Ascending aorta (tissue), 2 donors: ENCODE measurements around the gene AGBL5. TPM values are rescaled to one million over a fixed set of nuclear protein-coding genes. Genes with fewer than 3 reads are reported as not detected.
A peak's percentile ranks its signal among the peaks of the same experiment; 100 is the strongest.

Experiments used
- DNase-seq, 2 donors: peaks; one replicate each; pipeline ENCODE4 v3.0.0-alpha.2; 2019; ENCODE audit warnings: low spot score in 2 of 2
- H3K27ac ChIP-seq, 2 donors: fragments of 200-600 bp; sonication (generic); one replicate each; pipeline ENCODE4 v1.5.1; 2016 to 2017; ENCODE audit warnings: mild to moderate bottlenecking in 1 of 2
- H3K27me3 ChIP-seq: fragments of 200-600 bp; sonication (generic); one replicate; pipeline ENCODE4 v1.5.1; 2017
- H3K36me3 ChIP-seq, 2 donors: fragments of 200-600 bp; sonication (generic); one replicate each; pipeline ENCODE4 v1.5.1; 2016
- H3K4me1 ChIP-seq, 2 donors: fragments of 200-600 bp; sonication (generic); one replicate each; pipeline ENCODE4 v1.5.1; 2016 to 2017; ENCODE audit warnings: mild to moderate bottlenecking in 1 of 2
- H3K4me3 ChIP-seq, 2 donors: fragments of 200-600 bp; sonication (generic); one replicate each; pipeline ENCODE4 v1.5.1; 2016 to 2017; ENCODE audit warnings: mild to moderate bottlenecking in 1 of 2
- H3K9me3 ChIP-seq, 2 donors: fragments of 200-600 bp; sonication (generic); one replicate each; pipeline ENCODE4 v1.5.1; 2016
- CTCF ChIP-seq, 3 experiments: fragments of 200-600 bp in 2 of 3; fragments of 450-650 bp in 1 of 3; sonication (generic) in 2 of 3; IDR thresholded peaks; one replicate each; pipeline ENCODE4 v1.5.1; 2016 to 2019; ENCODE audit warnings: antibody characterized with exemption in 3 of 3, mild to moderate bottlenecking in 1 of 3, moderate library complexity in 1 of 3
- intact Hi-C: fragments of 100-400 bp; cut with DNase I; formaldehyde crosslinking; loops from one replicate; pipeline ENCODE4 v1.15.1; 2023
- total RNA-seq: library from RNA; depleted of rRNA; stranded (reverse); fragments of >200 nt; gene quantifications from one replicate; pipeline ENCODE4 v1.1.0, GENCODE V29; 2016

AGBL5 gene
- total RNA-seq, 1 donor from 2014 or later, result 2.1 TPM

DNA sequence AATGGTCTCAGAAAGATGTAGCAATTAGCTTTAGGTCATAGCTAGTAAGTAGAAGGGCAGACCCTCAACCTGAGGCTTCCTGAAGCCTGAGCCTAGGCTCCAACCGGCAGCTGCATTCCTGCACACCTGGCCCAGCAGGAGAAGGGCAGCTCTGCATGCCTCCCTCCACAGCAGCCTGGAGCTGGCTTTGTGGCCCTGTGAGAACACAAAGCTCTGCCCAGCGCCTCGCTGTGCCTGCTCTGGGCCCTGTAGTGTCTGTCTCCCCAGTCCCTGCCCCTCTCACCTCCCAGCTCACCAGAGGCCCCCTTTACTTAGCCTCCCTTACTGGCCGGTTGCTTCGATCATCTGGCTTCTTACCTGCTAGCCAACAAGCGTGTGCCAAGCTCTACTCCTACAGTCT is 12.0 kb upstream of the AGBL5 start:
- DNase-seq, result no peak
- intact Hi-C loops, result no loop called here
- Histone ChIP-seq H3K27me3 (no peaks in the 10 kb centered on the region), H3K9me3 (no peaks in the 10 kb centered on the region), H3K36me3 (peaks cover 59 to 65% of the 10 kb centered on the region in 2 donors), H3K4me3 (no peak overlapping the region), H3K27ac (no peak overlapping the region), H3K4me1 (peaks cover 0 to 8% of the 10 kb centered on the region in 2 donors)
- TF ChIP-seq CTCF (IDR thresholded peaks at IDR 0.05), result no peak

DNA sequence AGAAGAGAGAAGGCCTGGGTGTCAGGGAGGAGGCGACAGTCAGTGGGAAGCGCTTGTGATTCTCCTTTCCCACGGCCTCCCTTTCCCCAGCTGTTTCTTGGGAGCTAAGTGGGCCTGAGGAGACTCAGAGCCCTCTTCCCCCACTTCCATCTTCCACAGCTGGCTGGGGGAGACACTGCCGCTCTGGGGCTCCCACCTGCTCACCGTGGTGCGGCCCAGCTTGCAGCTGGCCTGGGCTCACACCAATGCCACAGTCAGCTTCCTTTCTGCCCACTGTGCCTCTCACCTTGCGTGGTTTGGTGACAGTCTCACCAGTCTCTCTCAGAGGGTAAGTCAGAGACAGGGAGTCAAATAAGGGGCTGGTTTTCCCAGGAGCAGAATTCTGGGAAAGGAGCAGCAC is 11.6 kb upstream of the AGBL5 start:
- TF ChIP-seq CTCF (IDR thresholded peaks at IDR 0.05), result no peak
- Histone ChIP-seq H3K36me3 (peaks cover 59 to 64% of the 10 kb centered on the region in 2 donors), H3K9me3 (no peaks in the 10 kb centered on the region), H3K4me3 (no peak overlapping the region), H3K4me1 (peaks cover 0 to 3% of the 10 kb centered on the region in 2 donors), H3K27ac (no peak overlapping the region), H3K27me3 (no peaks in the 10 kb centered on the region)
- intact Hi-C loops, result no loop called here
- no peak for DNase-seq

DNA sequence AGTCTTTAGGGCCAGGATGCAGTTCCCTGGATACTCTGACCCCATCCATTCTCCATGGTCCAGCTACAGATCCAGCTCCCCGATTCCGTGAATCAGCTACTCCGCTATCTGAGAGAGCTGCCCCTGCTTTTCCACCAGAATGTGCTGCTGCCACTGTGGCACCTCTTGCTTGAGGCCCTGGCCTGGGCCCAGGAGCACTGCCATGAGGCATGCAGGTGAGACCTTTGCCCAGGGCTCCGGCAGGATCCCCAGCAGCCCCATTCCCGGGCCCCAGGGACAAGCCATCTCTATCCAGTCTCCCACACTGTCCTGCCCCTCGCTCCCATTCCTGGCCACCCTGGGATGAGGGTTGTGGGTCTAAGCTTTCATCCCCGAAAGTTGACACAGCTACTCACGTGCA is 11.2 kb upstream of the AGBL5 start:
- no peaks in the 10 kb centered on the region for H3K9me3 ChIP-seq
- H3K4me3 ChIP-seq, result no peak overlapping the region
- no peak for DNase-seq
- peaks cover 56 to 59% of the 10 kb centered on the region in 2 donors for H3K36me3 ChIP-seq
- intact Hi-C loops, result no loop called here
- peaks cover 0 to 2% of the 10 kb centered on the region in 2 donors for H3K4me1 ChIP-seq
- no peak overlapping the region for H3K27ac ChIP-seq
- no peaks in the 10 kb centered on the region for H3K27me3 ChIP-seq
- no peak for TF ChIP-seq CTCF (IDR thresholded peaks at IDR 0.05)

DNA sequence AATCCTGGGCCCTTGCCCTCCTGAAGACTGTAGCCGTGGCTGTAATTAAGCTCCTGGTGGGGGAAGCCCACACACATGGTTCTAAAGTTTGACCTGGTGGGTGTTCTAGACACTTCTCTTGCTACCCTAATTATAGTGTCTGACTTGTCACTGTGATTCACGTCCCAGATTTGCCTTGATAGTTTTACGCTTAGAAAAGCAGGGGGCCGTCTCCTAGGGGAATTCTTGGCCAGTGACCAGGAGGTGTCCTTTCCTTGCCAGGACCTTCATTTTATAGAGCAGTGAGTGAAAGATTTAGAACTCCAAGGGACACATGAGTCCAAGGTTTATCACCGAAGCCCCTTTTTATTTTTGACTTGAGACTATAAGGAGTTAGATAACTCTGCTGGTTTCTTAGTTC is 9.7 kb upstream of the AGBL5 start:
- H3K4me3 ChIP-seq, result no peak overlapping the region
- H3K36me3 ChIP-seq, result peaks cover 45 to 46% of the 10 kb centered on the region in 2 donors

DNA sequence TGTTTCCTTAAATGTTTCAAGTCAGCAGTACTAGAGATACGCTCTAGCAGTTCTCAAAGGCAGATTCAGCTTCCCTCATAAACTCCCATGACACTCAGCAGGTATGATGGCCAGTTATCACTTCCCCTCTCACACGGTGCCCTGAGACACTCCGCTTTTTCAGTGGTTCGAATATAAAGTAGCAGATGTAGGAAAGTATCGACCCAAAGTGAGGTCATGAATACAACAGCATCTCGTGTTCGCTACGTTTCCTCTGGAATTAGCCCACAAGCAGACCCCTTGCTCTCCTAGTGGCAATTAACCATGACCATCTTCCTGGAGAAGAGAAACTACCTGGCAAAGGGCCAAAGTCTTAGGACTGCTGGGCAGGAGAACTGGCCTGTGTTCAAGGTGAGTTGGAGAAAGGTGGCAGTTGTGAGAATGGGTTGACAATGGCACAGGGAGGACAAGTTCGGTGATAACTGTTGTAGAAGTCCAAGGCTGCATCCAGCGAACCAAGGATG is 9.3 kb upstream of the AGBL5 start:
- intact Hi-C loops, result no loop called here
- no peak for DNase-seq
- H3K27ac ChIP-seq, result peak overlapping the region; percentile 53 to 63
- H3K27me3 ChIP-seq, result no peaks in the 10 kb centered on the region
- peaks cover 0 to 2% of the 10 kb centered on the region in 2 donors for H3K4me1 ChIP-seq
- H3K9me3 ChIP-seq, result no peaks in the 10 kb centered on the region
- TF ChIP-seq CTCF (IDR thresholded peaks at IDR 0.05), result no peak
- peaks cover 40 to 41% of the 10 kb centered on the region in 2 donors for H3K36me3 ChIP-seq
- no peak overlapping the region for H3K4me3 ChIP-seq

More for the DNA sequence above, 9.7 kb upstream of the AGBL5 start:
- Histone ChIP-seq H3K27ac (peak overlapping the region; percentile 53 to 63), H3K27me3 (no peaks in the 10 kb centered on the region), H3K9me3 (no peaks in the 10 kb centered on the region), H3K4me1 (peaks cover 0 to 2% of the 10 kb centered on the region in 2 donors)
- TF ChIP-seq CTCF (IDR thresholded peaks at IDR 0.05), result no peak
- no peak for DNase-seq
- intact Hi-C loops, result no loop called here
